Left ventricle myocardium inferior (tissue), 1 donor: Measurements from ENCODE around the gene GCNT4. TPM values are rescaled to one million over a fixed set of nuclear protein-coding genes. Genes with fewer than 3 reads are reported as not detected.

Source experiments
- DNase-seq: peaks from one replicate; pipeline ENCODE4 v3.0.0-alpha.2; 2020
- H3K27ac ChIP-seq: fragments of 200-600 bp; replicated peaks from 2 replicates; pipeline ENCODE4 v1.8.0; 2021
- H3K27me3 ChIP-seq: fragments of 200-600 bp; 2 replicates; pipeline ENCODE4 v1.8.0; 2021; ENCODE audit warnings: low read depth
- H3K36me3 ChIP-seq: fragments of 200-600 bp; 2 replicates; pipeline ENCODE4 v1.8.0; 2021
- H3K4me1 ChIP-seq: fragments of 200-600 bp; 2 replicates; pipeline ENCODE4 v1.8.0; 2021
- H3K4me3 ChIP-seq: fragments of 200-600 bp; 2 replicates; pipeline ENCODE4 v1.8.0; 2021; ENCODE audit warnings: mild to moderate bottlenecking, moderate library complexity
- H3K9me3 ChIP-seq: fragments of 200-600 bp; replicated peaks from 2 replicates; pipeline ENCODE4 v1.8.0; 2021
- intact Hi-C: fragments of 100-400 bp; cut with micrococcal nuclease; formaldehyde crosslinking; loops from one replicate; pipeline ENCODE4 v1.11.0; 2022
- total RNA-seq: library from RNA; stranded (reverse); fragmentation: NEBNext Ultra II Directional; extraction: Animal tissue kit (Norgen Biotek cat#: 25700); gene quantifications from one replicate; pipeline ENCODE4 v1.2.1, GENCODE V29; 2021
- TF ChIP-seq, protein P1 (sequence below): fragments of 200-600 bp; IDR thresholded peaks from 2 replicates; pipeline ENCODE4 v1.8.0; 2021; ENCODE audit warnings: antibody characterized with exemption, mild to moderate bottlenecking, borderline replicate concordance
- donor health status: DM: no; HTN: yes; CAD: no; lungs with severe emphysema.

Gene GCNT4
- total RNA-seq, 1 donor from 2014 or later = 0.27 TPM

GRCh38 chr5:75067434-75067833 lies 15.1 kb upstream of the GCNT4 start:
- intact Hi-C loops = no loop called here
- Histone ChIP-seq H3K4me3 (no peak overlapping the region), H3K27ac (no peak overlapping the region), H3K4me1 (no peaks in the 10 kb centered on the region), H3K27me3 (no peaks in the 10 kb centered on the region), H3K36me3 (no peaks in the 10 kb centered on the region), H3K9me3 (no peaks in the 10 kb centered on the region)
- no peak for DNase-seq
- TF ChIP-seq, protein P1, sequence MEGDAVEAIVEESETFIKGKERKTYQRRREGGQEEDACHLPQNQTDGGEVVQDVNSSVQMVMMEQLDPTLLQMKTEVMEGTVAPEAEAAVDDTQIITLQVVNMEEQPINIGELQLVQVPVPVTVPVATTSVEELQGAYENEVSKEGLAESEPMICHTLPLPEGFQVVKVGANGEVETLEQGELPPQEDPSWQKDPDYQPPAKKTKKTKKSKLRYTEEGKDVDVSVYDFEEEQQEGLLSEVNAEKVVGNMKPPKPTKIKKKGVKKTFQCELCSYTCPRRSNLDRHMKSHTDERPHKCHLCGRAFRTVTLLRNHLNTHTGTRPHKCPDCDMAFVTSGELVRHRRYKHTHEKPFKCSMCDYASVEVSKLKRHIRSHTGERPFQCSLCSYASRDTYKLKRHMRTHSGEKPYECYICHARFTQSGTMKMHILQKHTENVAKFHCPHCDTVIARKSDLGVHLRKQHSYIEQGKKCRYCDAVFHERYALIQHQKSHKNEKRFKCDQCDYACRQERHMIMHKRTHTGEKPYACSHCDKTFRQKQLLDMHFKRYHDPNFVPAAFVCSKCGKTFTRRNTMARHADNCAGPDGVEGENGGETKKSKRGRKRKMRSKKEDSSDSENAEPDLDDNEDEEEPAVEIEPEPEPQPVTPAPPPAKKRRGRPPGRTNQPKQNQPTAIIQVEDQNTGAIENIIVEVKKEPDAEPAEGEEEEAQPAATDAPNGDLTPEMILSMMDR = no peak

DNA sequence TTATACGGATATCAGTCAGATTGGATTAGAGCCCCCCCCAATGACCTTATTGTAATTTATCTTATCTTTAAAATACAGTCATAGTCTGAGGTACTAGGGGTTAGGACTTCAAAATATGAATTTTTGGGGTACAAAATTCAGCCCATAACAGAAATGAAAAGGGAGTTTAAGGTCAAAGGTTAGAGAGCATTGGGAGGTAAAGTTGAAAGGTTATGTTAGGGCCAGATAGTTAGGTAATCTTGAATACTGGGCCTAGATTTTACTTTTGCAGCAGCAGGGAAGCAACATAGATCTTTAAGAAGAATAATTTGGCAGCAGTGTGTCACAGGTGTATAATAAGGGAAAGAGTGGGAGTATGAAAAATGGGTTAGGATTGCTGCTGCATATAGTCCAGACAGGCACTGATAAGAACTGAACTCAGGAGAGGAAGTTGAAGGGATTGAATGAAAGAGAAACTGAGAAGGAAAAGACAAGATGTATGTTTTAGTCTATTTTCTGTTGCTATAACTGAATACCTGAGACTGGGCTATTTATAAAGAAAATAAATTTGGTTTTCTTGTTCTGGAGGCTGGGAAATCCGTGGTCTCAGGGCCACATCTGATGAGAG lies 10.7 kb upstream of the GCNT4 start:
- Histone ChIP-seq H3K4me1 (no peaks in the 10 kb centered on the region), H3K4me3 (no peak overlapping the region), H3K27ac (no peak overlapping the region), H3K9me3 (no peaks in the 10 kb centered on the region), H3K27me3 (no peaks in the 10 kb centered on the region), H3K36me3 (no peaks in the 10 kb centered on the region)
- no peak for DNase-seq
- TF ChIP-seq, protein P1 = no peak
- intact Hi-C loops = no loop called here

DNA sequence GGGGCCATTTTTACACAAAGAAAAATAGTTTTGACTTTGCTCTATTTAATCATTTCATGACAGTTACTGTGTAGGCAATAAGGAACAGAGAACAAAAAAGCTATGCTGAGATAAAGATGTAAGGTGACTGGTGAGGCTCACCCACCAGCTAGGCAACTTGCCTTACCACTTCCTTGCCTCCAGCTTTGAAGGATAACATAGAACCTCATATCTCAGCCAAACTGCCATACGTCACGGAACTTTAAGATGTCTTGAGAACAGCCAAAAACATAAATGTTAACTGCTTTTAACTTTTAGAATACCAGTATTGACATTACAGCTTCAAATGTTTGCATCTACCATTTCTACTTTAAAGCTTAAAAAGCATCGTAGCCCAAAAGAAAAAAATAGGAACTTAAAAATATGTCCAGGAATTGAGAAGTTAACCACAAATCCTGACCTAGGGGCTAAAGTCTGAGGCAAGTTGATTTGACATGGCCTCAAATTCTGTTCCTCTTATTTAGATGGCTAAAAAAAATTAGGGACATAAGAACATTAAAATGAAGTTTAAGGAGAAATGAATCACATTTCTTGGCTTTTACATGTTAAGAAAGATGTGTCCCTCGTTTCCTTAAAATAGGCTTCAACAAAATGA lies 7.7 kb upstream of the GCNT4 start:
- no peak overlapping the region for H3K27ac ChIP-seq

DNA sequence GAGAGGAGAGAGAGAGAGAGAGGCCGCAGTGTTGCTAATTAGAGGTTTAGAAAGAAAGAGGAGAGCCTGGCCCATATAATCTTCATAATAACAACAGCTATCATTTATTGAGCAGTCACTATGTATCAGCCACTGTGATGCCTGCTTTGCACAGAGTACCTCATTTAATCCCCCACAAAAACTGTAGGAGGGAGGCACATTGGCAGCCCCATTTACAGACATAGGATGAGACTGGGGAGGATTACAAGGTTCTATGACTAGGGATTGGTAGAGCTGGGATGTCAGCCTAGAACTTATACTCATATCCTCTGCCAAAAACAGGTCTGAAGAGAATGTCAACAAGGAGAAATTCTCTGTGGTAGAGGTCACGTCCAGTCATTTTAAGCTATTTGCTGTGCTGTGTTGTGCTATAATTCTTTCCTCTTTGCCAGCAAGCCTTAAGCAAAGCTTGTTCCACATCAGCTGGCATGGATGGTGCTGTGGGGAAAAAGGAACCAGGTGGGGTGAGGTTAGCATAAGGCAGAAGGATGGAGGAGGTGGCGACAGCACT lies 6.7 kb upstream of the GCNT4 start:
- intact Hi-C loops = no loop called here
- H3K4me3 ChIP-seq = no peak overlapping the region
- H3K27ac ChIP-seq = no peak overlapping the region
- no peaks in the 10 kb centered on the region for H3K9me3 ChIP-seq
- H3K27me3 ChIP-seq = peaks cover 6% of the 10 kb centered on the region
- no peak for DNase-seq
- no peaks in the 10 kb centered on the region for H3K36me3 ChIP-seq
- TF ChIP-seq, protein P1 = no peak
- H3K4me1 ChIP-seq = peaks cover 13% of the 10 kb centered on the region

More for the DNA sequence above, 7.7 kb upstream of the GCNT4 start:
- Histone ChIP-seq H3K4me3 (no peak overlapping the region), H3K36me3 (no peaks in the 10 kb centered on the region), H3K4me1 (peaks cover 4% of the 10 kb centered on the region), H3K9me3 (no peaks in the 10 kb centered on the region), H3K27me3 (peaks cover 6% of the 10 kb centered on the region)
- intact Hi-C loops = no loop called here
- TF ChIP-seq, protein P1 = no peak
- no peak for DNase-seq

GRCh38 chr5:75057561-75057960 lies 5.2 kb upstream of the GCNT4 start:
- Histone ChIP-seq H3K36me3 (no peaks in the 10 kb centered on the region), H3K9me3 (no peaks in the 10 kb centered on the region), H3K4me1 (peaks cover 28% of the 10 kb centered on the region), H3K4me3 (no peak overlapping the region), H3K27me3 (peaks cover 6% of the 10 kb centered on the region), H3K27ac (no peak overlapping the region)
- TF ChIP-seq, protein P1 = no peak
- intact Hi-C loops = no loop called here
- no peak for DNase-seq
